Measurements from ENCODE around the gene SARDH.

GRCh38 chr9:133684936-133685361 is 53.2 kb downstream of the SARDH start:
- TF ChIP-seq CTCF (IDR thresholded peaks at IDR 0.05) (no peak), POLR2A (IDR thresholded peaks at IDR 0.05) (no peak)

All from esophagus squamous epithelium (tissue), 4 donors.